Esophagus squamous epithelium (tissue), 5 donors: ENCODE measurements around the gene MSMO1. TPM values are rescaled to one million over a fixed set of nuclear protein-coding genes. Genes with fewer than 3 reads are reported as not detected.

Experiments
- DNase-seq: peaks from one replicate; lab custom pipeline; 2025; lab: John Stamatoyannopoulos, UW
- H3K27ac ChIP-seq, 4 donors: fragments of 200-600 bp; sonication (generic); one replicate each; pipeline ENCODE4 v1.5.1; 2016 to 2019; ENCODE audit warnings: mild to moderate bottlenecking in 1 of 4
- H3K27me3 ChIP-seq, 4 donors: fragments of 200-600 bp; sonication (generic); 1 replicate in 3 of 4; 2 replicates in 1 of 4; pipeline versions ENCODE4 v1.5.1 to v1.6.0; 2017 to 2021; ENCODE audit warnings: antibody characterized with exemption in 1 of 4
- H3K36me3 ChIP-seq, 3 donors: fragments of 200-600 bp; sonication (generic); one replicate each; pipeline ENCODE4 v1.5.1; 2016 to 2019
- H3K4me1 ChIP-seq, 3 donors: fragments of 200-600 bp; sonication (generic); one replicate each; pipeline ENCODE4 v1.5.1; 2017 to 2019
- H3K4me3 ChIP-seq, 4 donors: fragments of 200-600 bp; sonication (generic); 1 replicate in 3 of 4; 2 replicates in 1 of 4; pipeline ENCODE4 v1.5.1; 2016 to 2019; ENCODE audit warnings: mild to moderate bottlenecking in 2 of 4, moderate library complexity in 1 of 4
- H3K9me3 ChIP-seq, 3 donors: fragments of 200-600 bp; sonication (generic); one replicate each; pipeline ENCODE4 v1.5.1; 2016 to 2019
- POLR2A ChIP-seq, 4 donors: fragments of 450-650 bp; IDR thresholded peaks; one replicate each; pipeline ENCODE4 v1.6.1; 2017; ENCODE audit warnings: antibody characterized with exemption in 4 of 4, mild to moderate bottlenecking in 4 of 4, moderate library complexity in 3 of 4
- WGBS, 2 donors: methylation state at CpG; one replicate each; pipeline ENCODE4 v1.1.5; 2018; 5-methylcytosine and 5-hydroxymethylcytosine counted together
- intact Hi-C: fragments of 100-400 bp; cut with DNase I; formaldehyde crosslinking; loops from one replicate; pipeline ENCODE4 v1.15.0; 2022
- total RNA-seq, 4 donors: library from RNA; depleted of rRNA; stranded (reverse); fragments of >200 nt; gene quantifications; one replicate each; pipeline ENCODE4 v1.1.0, GENCODE V29; 2016
- TF ChIP-seq, protein P1 (sequence below), 6 experiments: fragments of 450-650 bp in 4 of 6; fragments of 200-600 bp in 2 of 6; sonication (generic) in 2 of 6; IDR thresholded peaks; one replicate each; pipeline ENCODE4 v1.5.1; 2016 to 2019; ENCODE audit warnings: antibody characterized with exemption in 6 of 6, mild to moderate bottlenecking in 4 of 6, moderate library complexity in 4 of 6
- donor health status: DM: yes; HTN: yes; CAD: no.

The MSMO1 gene
- total RNA-seq, 4 donors from 2014 or later, result 122 to 302 (median 172) TPM

DNA sequence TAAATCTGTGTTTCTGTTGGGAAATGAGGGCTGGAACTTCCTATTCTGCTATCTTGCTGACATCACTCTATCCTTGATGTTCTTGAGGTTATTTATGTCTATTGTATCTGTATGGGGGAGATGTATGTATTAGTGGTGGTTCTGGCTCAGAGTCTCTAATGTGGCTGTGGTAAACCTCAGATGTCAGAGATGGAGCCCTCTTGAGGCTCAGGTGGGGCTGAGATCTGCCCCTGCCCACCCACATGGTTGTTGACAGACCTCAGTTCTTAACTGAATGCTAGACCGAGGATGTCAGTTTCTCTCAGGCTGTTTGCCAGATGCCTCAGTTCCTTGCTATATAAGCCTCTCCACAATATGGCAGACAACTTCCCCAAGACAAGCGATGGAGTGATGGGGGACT, 48.0 kb downstream of the MSMO1 start:
- intact Hi-C loops, result no loop called here
- H3K9me3 ChIP-seq, result no peaks in the 10 kb centered on the region
- no peak for DNase-seq
- WGBS, 2 donors, result 86 to 100% methylated on average over 1 of the region's 2 CpGs
- H3K36me3 ChIP-seq, result no peaks in the 10 kb centered on the region
- TF ChIP-seq POLR2A (IDR thresholded peaks at IDR 0.05), result no peak
- TF ChIP-seq, protein P1, sequence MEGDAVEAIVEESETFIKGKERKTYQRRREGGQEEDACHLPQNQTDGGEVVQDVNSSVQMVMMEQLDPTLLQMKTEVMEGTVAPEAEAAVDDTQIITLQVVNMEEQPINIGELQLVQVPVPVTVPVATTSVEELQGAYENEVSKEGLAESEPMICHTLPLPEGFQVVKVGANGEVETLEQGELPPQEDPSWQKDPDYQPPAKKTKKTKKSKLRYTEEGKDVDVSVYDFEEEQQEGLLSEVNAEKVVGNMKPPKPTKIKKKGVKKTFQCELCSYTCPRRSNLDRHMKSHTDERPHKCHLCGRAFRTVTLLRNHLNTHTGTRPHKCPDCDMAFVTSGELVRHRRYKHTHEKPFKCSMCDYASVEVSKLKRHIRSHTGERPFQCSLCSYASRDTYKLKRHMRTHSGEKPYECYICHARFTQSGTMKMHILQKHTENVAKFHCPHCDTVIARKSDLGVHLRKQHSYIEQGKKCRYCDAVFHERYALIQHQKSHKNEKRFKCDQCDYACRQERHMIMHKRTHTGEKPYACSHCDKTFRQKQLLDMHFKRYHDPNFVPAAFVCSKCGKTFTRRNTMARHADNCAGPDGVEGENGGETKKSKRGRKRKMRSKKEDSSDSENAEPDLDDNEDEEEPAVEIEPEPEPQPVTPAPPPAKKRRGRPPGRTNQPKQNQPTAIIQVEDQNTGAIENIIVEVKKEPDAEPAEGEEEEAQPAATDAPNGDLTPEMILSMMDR (IDR thresholded peaks at IDR 0.05), result no peak
- peaks cover 0 to 20% (median 0%) of the 10 kb centered on the region in 3 donors for H3K4me1 ChIP-seq
- no peak overlapping the region for H3K27ac ChIP-seq
- H3K4me3 ChIP-seq, result no peak overlapping the region
- H3K27me3 ChIP-seq, result peaks cover 0 to 33% (median 0%) of the 10 kb centered on the region in 4 donors

DNA sequence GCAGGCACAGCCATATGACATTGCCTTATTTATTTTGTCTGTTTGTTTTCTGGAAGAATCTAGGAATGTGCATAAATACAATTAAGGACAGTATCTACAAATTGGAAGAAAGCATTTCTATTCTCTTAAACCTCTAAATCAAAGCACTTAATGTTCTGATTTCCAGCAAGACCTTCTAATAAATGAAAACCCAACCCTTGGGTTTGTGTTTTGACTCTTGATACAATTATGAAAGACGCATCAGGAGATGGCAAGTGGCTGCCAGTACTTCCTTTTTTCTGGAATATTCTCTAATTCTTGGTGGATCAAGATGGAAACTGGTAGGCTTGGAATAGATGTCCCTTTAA, 50.9 kb downstream of the MSMO1 start:
- WGBS, 2 donors, result 24 to 27% methylated on average over 1 of the region's 1 CpG
- TF ChIP-seq, protein P1 (IDR thresholded peaks at IDR 0.05), result no peak
- no peak for TF ChIP-seq POLR2A (IDR thresholded peaks at IDR 0.05)
- intact Hi-C loops, result no loop called here
- Histone ChIP-seq H3K4me1 (peaks cover 0 to 24% (median 0%) of the 10 kb centered on the region in 3 donors), H3K4me3 (peak overlapping the region; percentile 53 to 74 (median 71)), H3K27ac (peak overlapping the region; percentile 70 to 89 (median 80)), H3K36me3 (no peaks in the 10 kb centered on the region), H3K9me3 (no peaks in the 10 kb centered on the region), H3K27me3 (peaks cover 0 to 33% (median 0%) of the 10 kb centered on the region in 4 donors)
- DNase-seq, result no peak

DNA sequence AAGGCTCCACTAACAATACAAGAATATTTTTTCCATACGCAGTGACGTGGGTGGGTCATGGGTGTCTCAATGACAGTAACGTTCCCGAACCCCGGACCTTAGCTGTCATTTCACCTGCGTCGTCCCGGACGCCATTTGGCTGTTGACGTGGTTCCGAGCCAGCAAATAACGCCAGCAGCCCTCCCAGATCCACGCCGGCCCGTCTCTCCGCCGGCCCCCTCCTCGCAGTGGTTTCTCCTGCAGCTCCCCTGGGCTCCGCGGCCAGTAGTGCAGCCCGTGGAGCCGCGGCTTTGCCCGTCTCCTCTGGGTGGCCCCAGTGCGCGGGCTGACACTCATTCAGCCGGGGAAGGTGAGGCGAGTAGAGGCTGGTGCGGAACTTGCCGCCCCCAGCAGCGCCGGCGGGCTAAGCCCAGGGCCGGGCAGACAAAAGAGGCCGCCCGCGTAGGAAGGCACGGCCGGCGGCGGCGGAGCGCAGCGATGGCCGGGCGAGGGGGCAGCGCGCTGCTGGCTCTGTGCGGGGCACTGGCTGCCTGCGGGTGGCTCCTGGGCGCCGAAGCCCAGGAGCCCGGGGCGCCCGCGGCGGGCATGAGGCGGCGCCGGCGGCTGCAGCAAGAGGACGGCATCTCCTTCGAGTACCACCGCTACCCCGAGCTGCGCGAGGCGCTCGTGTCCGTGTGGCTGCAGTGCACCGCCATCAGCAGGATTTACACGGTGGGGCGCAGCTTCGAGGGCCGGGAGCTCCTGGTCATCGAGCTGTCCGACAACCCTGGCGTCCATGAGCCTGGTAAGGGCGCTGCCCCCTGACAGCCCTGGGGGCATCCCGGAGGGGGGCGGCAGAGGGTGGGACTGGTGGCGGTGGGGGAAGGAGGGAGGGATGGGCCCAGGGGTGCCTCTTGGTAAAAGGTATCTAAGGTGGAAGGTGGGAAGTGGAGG, 51.5 kb downstream of the MSMO1 start, which contains the start of gene CPE:
CPE (plus strand) TSS at position 264 of the 933 bp plus-strand sequence; CDS start at position 478, 214 bp downstream.
- no peak for DNase-seq
- TF ChIP-seq POLR2A (IDR thresholded peaks at IDR 0.05), result peak in 2 of 4 donors; percentile 70 to 81
- TF ChIP-seq, protein P1 (IDR thresholded peaks at IDR 0.05), result peak in 5 of 6 experiments; percentile 36 to 77 (median 60)
- Histone ChIP-seq H3K27me3 (peaks cover 0 to 33% (median 0%) of the 10 kb centered on the region in 4 donors), H3K27ac (peak within 1 kb of the TSS; percentile 70 to 89 (median 80)), H3K4me1 (peaks cover 0 to 31% (median 0%) of the 10 kb centered on the region in 3 donors), H3K9me3 (no peaks in the 10 kb centered on the region), H3K36me3 (no peaks in the 10 kb centered on the region), H3K4me3 (peak within 1 kb of the TSS; percentile 53 to 74 (median 71))
- intact Hi-C loops, result no loop called here
- WGBS, 2 donors, result 1 to 3% methylated on average over 11 to 15 of the region's 82 CpGs

DNA sequence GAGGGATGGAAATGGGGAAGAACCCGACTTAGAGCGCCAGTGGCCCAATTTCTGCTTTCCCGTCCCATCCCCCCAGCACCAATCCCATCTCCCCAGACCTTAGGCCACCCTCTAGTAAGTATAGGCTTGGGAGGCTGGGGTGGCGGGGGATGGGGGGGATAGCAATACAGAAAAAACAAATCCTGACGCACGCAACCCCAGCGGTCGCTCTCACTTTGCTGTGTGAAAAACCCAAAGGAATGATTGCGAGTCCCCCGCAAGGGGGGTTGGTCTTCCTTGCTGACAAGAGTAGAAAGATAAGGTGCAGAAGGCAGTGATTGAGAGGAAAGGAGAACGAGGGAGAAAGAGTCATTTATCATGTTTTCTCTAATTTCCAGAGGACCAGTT, 52.2 kb downstream of the MSMO1 start:
- peak overlapping the region; percentile 53 to 74 (median 71) for H3K4me3 ChIP-seq
- H3K9me3 ChIP-seq, result no peaks in the 10 kb centered on the region
- no peak for DNase-seq
- intact Hi-C loops, result no loop called here
- TF ChIP-seq, protein P1 (IDR thresholded peaks at IDR 0.05), result no peak
- TF ChIP-seq POLR2A (IDR thresholded peaks at IDR 0.05), result no peak
- WGBS, 2 donors, result 32 to 60% methylated on average over 9 to 10 of the region's 11 CpGs
- H3K27ac ChIP-seq, result peak overlapping the region; percentile 70 to 89 (median 80)
- H3K27me3 ChIP-seq, result peaks cover 0 to 32% (median 0%) of the 10 kb centered on the region in 4 donors
- H3K4me1 ChIP-seq, result peaks cover 0 to 37% (median 5%) of the 10 kb centered on the region in 3 donors
- H3K36me3 ChIP-seq, result no peaks in the 10 kb centered on the region

DNA sequence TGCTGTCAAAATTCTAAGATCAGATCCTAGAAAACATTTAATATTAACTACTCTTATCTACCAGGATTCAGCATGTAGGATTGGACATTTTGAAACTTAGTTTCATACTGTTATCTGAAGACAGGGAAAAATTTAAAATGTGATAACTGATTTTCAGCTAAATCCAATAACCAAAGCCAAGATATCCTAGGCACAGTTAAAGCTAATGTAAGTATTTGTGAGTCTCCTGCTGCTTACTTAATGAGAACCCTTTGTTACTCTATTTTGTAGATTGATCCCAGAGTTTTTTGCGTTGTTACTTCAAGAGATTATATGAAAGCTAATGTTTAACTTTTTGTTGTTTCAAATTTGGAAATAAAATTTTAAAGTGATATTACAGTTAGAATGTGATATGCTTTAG, 53.3 kb downstream of the MSMO1 start:
- Histone ChIP-seq H3K27ac (peak overlapping the region in 2 of 4 donors; percentile 76 to 89), H3K4me3 (no peak overlapping the region), H3K36me3 (no peaks in the 10 kb centered on the region), H3K9me3 (no peaks in the 10 kb centered on the region), H3K27me3 (peaks cover 0 to 27% (median 0%) of the 10 kb centered on the region in 4 donors), H3K4me1 (peaks cover 0 to 38% (median 5%) of the 10 kb centered on the region in 3 donors)
- no peak for DNase-seq
- intact Hi-C loops, result no loop called here
- WGBS, 2 donors, result 58 to 73% methylated on average over 1 of the region's 1 CpG
- no peak for TF ChIP-seq POLR2A (IDR thresholded peaks at IDR 0.05)
- TF ChIP-seq, protein P1 (IDR thresholded peaks at IDR 0.05), result no peak
